Measurements from ENCODE around the gene ULBP1. TPM values are rescaled to one million over a fixed set of nuclear protein-coding genes. Genes with fewer than 3 reads are reported as not detected.
"Not testable (repeated sequence)": the region's sequence is repeated elsewhere in the genome, so short reads cannot be mapped to it uniquely, and the experiment has no call there.

Gene ULBP1
- total RNA-seq, 1 experiment from 2014 or later = 3.1 TPM

- no peak overlapping the region for H3K27ac ChIP-seq (ENCODE audit: low read length)
- H3K4me3 ChIP-seq (ENCODE audit: low read depth in 2 of 2, low read length in 2 of 2) = no peak overlapping the region
- in situ Hi-C loops (cut with HindIII; ENCODE audit: low pct_unique_long_range_greater_than_20kb, low sequenced_read_pairs) (no loop called here), intact Hi-C loops (cut with micrococcal nuclease; ENCODE audit: unreplicated experiment) (no loop called here)
- H3K36me3 ChIP-seq (ENCODE audit: control insufficient read depth, insufficient read depth, low read length) = no peaks in the 10 kb centered on the region
- H3K27me3 ChIP-seq (ENCODE audit: control insufficient read depth, insufficient read depth, low read length) = no peaks in the 10 kb centered on the region
- H3K9me3 ChIP-seq (ENCODE audit: control insufficient read depth, insufficient read depth, low read depth, low read length) = no peaks in the 10 kb centered on the region
- DNase-seq (ENCODE audit: low read depth, low spot score) (no peak), ATAC-seq (no peak)
- BruUV-seq (replicated peaks) = no TSS peak
- CTCF ChIA-PET = no interaction called here
- TF ChIP-seq, protein P1, sequence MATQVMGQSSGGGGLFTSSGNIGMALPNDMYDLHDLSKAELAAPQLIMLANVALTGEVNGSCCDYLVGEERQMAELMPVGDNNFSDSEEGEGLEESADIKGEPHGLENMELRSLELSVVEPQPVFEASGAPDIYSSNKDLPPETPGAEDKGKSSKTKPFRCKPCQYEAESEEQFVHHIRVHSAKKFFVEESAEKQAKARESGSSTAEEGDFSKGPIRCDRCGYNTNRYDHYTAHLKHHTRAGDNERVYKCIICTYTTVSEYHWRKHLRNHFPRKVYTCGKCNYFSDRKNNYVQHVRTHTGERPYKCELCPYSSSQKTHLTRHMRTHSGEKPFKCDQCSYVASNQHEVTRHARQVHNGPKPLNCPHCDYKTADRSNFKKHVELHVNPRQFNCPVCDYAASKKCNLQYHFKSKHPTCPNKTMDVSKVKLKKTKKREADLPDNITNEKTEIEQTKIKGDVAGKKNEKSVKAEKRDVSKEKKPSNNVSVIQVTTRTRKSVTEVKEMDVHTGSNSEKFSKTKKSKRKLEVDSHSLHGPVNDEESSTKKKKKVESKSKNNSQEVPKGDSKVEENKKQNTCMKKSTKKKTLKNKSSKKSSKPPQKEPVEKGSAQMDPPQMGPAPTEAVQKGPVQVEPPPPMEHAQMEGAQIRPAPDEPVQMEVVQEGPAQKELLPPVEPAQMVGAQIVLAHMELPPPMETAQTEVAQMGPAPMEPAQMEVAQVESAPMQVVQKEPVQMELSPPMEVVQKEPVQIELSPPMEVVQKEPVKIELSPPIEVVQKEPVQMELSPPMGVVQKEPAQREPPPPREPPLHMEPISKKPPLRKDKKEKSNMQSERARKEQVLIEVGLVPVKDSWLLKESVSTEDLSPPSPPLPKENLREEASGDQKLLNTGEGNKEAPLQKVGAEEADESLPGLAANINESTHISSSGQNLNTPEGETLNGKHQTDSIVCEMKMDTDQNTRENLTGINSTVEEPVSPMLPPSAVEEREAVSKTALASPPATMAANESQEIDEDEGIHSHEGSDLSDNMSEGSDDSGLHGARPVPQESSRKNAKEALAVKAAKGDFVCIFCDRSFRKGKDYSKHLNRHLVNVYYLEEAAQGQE (IDR thresholded peaks at IDR 0.05; ENCODE audit: insufficient read depth in 1 of 2, low read depth in 2 of 2, low read length in 1 of 2) = no peak
- TF ChIP-seq, protein P2, sequence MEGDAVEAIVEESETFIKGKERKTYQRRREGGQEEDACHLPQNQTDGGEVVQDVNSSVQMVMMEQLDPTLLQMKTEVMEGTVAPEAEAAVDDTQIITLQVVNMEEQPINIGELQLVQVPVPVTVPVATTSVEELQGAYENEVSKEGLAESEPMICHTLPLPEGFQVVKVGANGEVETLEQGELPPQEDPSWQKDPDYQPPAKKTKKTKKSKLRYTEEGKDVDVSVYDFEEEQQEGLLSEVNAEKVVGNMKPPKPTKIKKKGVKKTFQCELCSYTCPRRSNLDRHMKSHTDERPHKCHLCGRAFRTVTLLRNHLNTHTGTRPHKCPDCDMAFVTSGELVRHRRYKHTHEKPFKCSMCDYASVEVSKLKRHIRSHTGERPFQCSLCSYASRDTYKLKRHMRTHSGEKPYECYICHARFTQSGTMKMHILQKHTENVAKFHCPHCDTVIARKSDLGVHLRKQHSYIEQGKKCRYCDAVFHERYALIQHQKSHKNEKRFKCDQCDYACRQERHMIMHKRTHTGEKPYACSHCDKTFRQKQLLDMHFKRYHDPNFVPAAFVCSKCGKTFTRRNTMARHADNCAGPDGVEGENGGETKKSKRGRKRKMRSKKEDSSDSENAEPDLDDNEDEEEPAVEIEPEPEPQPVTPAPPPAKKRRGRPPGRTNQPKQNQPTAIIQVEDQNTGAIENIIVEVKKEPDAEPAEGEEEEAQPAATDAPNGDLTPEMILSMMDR (IDR thresholded peaks at IDR 0.05) = no peak
- no peak for TF ChIP-seq POLR2AphosphoS5 (IDR thresholded peaks at IDR 0.05; ENCODE audit: low read depth, low read length)
- no peak for TF ChIP-seq SIN3A (IDR thresholded peaks at IDR 0.05; ENCODE audit: borderline replicate concordance, insufficient read depth, low read depth, low read length)
- TF ChIP-seq TCF7L2 (IDR thresholded peaks at IDR 0.05; ENCODE audit: low read depth, low read length) = no peak
- POLR2A ChIA-PET = no interaction called here
- H3K4me1 ChIP-seq (ENCODE audit: control insufficient read depth, insufficient read depth, low read length) = no peaks in the 10 kb centered on the region
Observed at GRCh38 chr6:149917679-149918078, 46.1 kb upstream of the ULBP1 start.

DNA sequence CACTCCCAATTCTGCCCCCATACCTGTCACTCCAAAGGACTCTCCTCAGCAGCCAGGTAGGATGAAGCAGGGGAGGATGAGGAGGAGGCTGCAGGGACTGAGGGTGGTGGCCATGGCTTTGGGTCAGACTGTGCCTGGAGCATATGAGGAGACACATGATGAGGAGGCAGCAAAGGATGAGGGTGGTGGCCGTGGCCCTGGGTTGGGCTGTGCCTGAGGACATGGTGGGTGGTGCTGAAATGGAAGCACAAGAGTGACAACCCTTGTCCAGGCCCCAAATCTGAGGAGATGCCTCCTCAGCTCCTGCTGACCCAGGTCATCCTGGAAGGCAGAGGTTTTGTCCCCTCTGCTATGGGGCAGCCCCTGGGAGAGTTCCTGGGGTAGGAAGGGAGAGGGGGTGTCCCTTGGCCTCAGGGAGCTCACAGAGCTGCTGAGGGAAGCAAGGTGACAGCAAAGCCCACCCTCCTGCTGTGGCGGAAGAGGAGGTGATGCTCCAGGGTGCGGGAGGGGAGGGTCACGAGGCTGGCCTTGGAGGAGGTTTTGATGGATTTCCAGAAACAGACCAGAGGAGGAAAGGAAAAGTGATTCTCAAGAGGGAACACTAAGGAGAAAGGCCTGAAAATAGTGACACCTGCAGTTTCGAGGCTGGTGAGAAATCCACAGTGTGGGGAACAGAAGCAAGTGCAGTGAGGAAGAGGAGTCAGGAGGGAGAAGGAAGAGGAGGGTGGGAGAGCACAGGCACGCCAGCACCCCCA lies 45.4 kb upstream of the ULBP1 start:
- ChIA-PET POLR2A (no interaction called here), CTCF (no interaction called here)
- in situ Hi-C loops (cut with HindIII; ENCODE audit: low pct_unique_long_range_greater_than_20kb, low sequenced_read_pairs) (no loop called here), intact Hi-C loops (cut with micrococcal nuclease; ENCODE audit: unreplicated experiment) (no loop called here)
- ATAC-seq = no peak
- Histone ChIP-seq H3K36me3 (ENCODE audit: control insufficient read depth, insufficient read depth, low read length) (no peaks in the 10 kb centered on the region), H3K9me3 (ENCODE audit: control insufficient read depth, insufficient read depth, low read depth, low read length) (no peaks in the 10 kb centered on the region), H3K27me3 (ENCODE audit: control insufficient read depth, insufficient read depth, low read length) (no peaks in the 10 kb centered on the region), H3K27ac (ENCODE audit: low read length) (no peak overlapping the region), H3K4me3 (ENCODE audit: low read depth in 2 of 2, low read length in 2 of 2) (no peak overlapping the region), H3K4me1 (ENCODE audit: control insufficient read depth, insufficient read depth, low read length) (no peaks in the 10 kb centered on the region)
- BruUV-seq (replicated peaks) = no TSS peak
- DNase-seq (ENCODE audit: low read depth, low spot score) = no peak
- TF ChIP-seq, protein P1 (IDR thresholded peaks at IDR 0.05; ENCODE audit: insufficient read depth in 1 of 2, low read depth in 2 of 2, low read length in 1 of 2) = no peak
- TF ChIP-seq SIN3A (IDR thresholded peaks at IDR 0.05; ENCODE audit: borderline replicate concordance, insufficient read depth, low read depth, low read length) = no peak
- no peak for TF ChIP-seq POLR2AphosphoS5 (IDR thresholded peaks at IDR 0.05; ENCODE audit: low read depth, low read length)
- TF ChIP-seq, protein P2 (IDR thresholded peaks at IDR 0.05) = no peak
- no peak for TF ChIP-seq TCF7L2 (IDR thresholded peaks at IDR 0.05; ENCODE audit: low read depth, low read length)

GRCh38 chr6:149919126-149919833 lies 44.5 kb upstream of the ULBP1 start:
- in situ Hi-C loops (cut with HindIII; ENCODE audit: low pct_unique_long_range_greater_than_20kb, low sequenced_read_pairs); CTCF ChIA-PET; ATAC-seq; H3K4me1 ChIP-seq (ENCODE audit: control insufficient read depth, insufficient read depth, low read length); BruUV-seq (replicated peaks); H3K4me3 ChIP-seq (ENCODE audit: low read depth in 2 of 2, low read length in 2 of 2); H3K9me3 ChIP-seq (ENCODE audit: control insufficient read depth, insufficient read depth, low read depth, low read length); H3K27ac ChIP-seq (ENCODE audit: low read length); H3K27me3 ChIP-seq (ENCODE audit: control insufficient read depth, insufficient read depth, low read length); POLR2A ChIA-PET; H3K36me3 ChIP-seq (ENCODE audit: control insufficient read depth, insufficient read depth, low read length); DNase-seq (ENCODE audit: low read depth, low spot score); intact Hi-C loops (cut with micrococcal nuclease; ENCODE audit: unreplicated experiment): not testable (repeated sequence)
